ENCODE data around the gene DPP4.

Gene DPP4

GRCh38 chr2:162063281-162063680 lies 10.7 kb downstream of the DPP4 start:
- ChIA-PET POLR2A (no interaction called here), CTCF (no interaction called here)
- no peak for DNase-seq (ENCODE audit: low read depth, low spot score)
- no peak overlapping the region for H3K4me3 ChIP-seq (ENCODE audit: low read depth, low read length)
- TF ChIP-seq CTCF (IDR thresholded peaks at IDR 0.05; ENCODE audit: insufficient read depth, low read length, missing control alignments) = no peak

GRCh38 chr2:162062559-162062958 lies 11.5 kb downstream of the DPP4 start:
- DNase-seq (ENCODE audit: low read depth, low spot score) = no peak
- TF ChIP-seq CTCF (IDR thresholded peaks at IDR 0.05; ENCODE audit: insufficient read depth, low read length, missing control alignments) = no peak
- H3K4me3 ChIP-seq (ENCODE audit: low read depth, low read length) = no peak overlapping the region
- ChIA-PET CTCF (no interaction called here), POLR2A (no interaction called here)

GRCh38 chr2:162061021-162061420 lies 13.0 kb downstream of the DPP4 start:
- CTCF ChIA-PET = no interaction called here
- no peak overlapping the region for H3K4me3 ChIP-seq (ENCODE audit: low read depth, low read length)
- POLR2A ChIA-PET = no interaction called here
- no peak for TF ChIP-seq CTCF (IDR thresholded peaks at IDR 0.05; ENCODE audit: insufficient read depth, low read length, missing control alignments)
- DNase-seq (ENCODE audit: low read depth, low spot score) = no peak

- no peak for TF ChIP-seq CTCF (IDR thresholded peaks at IDR 0.05; ENCODE audit: insufficient read depth, low read length, missing control alignments)
- no peak overlapping the region for H3K4me3 ChIP-seq (ENCODE audit: low read depth, low read length)
- CTCF ChIA-PET = no interaction called here
- POLR2A ChIA-PET = no interaction called here
- no peak for DNase-seq (ENCODE audit: low read depth, low spot score)
These were observed 13.5 kb downstream of the DPP4 start for GRCh38 chr2:162060532-162060931.

- DNase-seq (ENCODE audit: low read depth, low spot score) = no peak
- CTCF ChIA-PET = no interaction called here
- POLR2A ChIA-PET = no interaction called here
- no peak overlapping the region for H3K4me3 ChIP-seq (ENCODE audit: low read depth, low read length)
- TF ChIP-seq CTCF (IDR thresholded peaks at IDR 0.05; ENCODE audit: insufficient read depth, low read length, missing control alignments) = no peak
These were observed 14.9 kb downstream of the DPP4 start for GRCh38 chr2:162058973-162059668.

GRCh38 chr2:162057426-162057825 lies 16.6 kb downstream of the DPP4 start:
- DNase-seq (ENCODE audit: low read depth, low spot score) = no peak
- POLR2A ChIA-PET = no interaction called here
- CTCF ChIA-PET = no interaction called here
- H3K4me3 ChIP-seq (ENCODE audit: low read depth, low read length) = no peak overlapping the region
- TF ChIP-seq CTCF (IDR thresholded peaks at IDR 0.05; ENCODE audit: insufficient read depth, low read length, missing control alignments) = no peak
